K562 (cell line): ENCODE data around the gene C1orf167. TPM values are rescaled to one million over a fixed set of nuclear protein-coding genes. Genes with fewer than 3 reads are reported as not detected.

Experiments used
- BDP1 ChIP-seq: IDR thresholded peaks from 3 replicates; pipeline ENCODE4 v1.6.1; 2011; ENCODE audit not compliant: insufficient read length, insufficient read depth
- EGR1 ChIP-seq: fragments of 450-650 bp; conservative IDR thresholded peaks from 2 replicates; pipeline ENCODE4 v1.6.1; 2017; ENCODE audit warnings: mild to moderate bottlenecking
- EP400 ChIP-seq: fragments of 450-650 bp; IDR thresholded peaks from 2 replicates; pipeline ENCODE4 v1.6.1; 2017; ENCODE audit warnings: antibody characterized with exemption, mild to moderate bottlenecking, moderate library complexity
- GTF2A2 ChIP-seq: IDR thresholded peaks from 2 replicates; pipeline ENCODE4 v1.6.1; 2016; ENCODE audit warnings: mild to moderate bottlenecking, missing genetic modification characterization, missing compliant biosample characterization
- HMG20B ChIP-seq: fragments of 250-450 bp; sonication (Bioruptor Pico); IDR thresholded peaks from 2 replicates; pipeline ENCODE4 v1.5.0; 2021; ENCODE audit warnings: mild to moderate bottlenecking
- JUN ChIP-seq, 2 experiments: sonication (generic) in 1 of 2; formaldehyde crosslinking in 1 of 2; IDR thresholded peaks; 2 replicates each; pipeline versions ENCODE4 v1.6.1 to v1.8.0; 2012 to 2022; ENCODE audit warnings: borderline replicate concordance in 2 of 2, mild to moderate bottlenecking in 2 of 2, improper control_type of control experiment in 1 of 2, low read depth in 1 of 2, low read length in 1 of 2, missing genetic modification reagents in 1 of 2
- MBD2 ChIP-seq: sonication (generic); IDR thresholded peaks from 2 replicates; pipeline ENCODE4 v1.6.1; 2016; ENCODE audit warnings: low read depth, borderline replicate concordance
- MCM2 ChIP-seq: fragments of 450-650 bp; IDR thresholded peaks from 2 replicates; pipeline ENCODE4 v1.6.1; 2017; ENCODE audit warnings: low read depth, mild to moderate bottlenecking
- NR3C1 ChIP-seq: sonication (generic); formaldehyde crosslinking; IDR thresholded peaks from 2 replicates; pipeline ENCODE4 v1.8.1; 2022; ENCODE audit warnings: missing genetic modification reagents
- POLR2A ChIP-seq: fragments of 450-650 bp; conservative IDR thresholded peaks from 2 replicates; pipeline ENCODE4 v1.6.1; 2016
- POU5F1 ChIP-seq: fragments of 150-350 bp; IDR thresholded peaks from 2 replicates; pipeline ENCODE4 v1.6.1; 2014; ENCODE audit warnings: borderline replicate concordance, low read length, low read depth, mild to moderate bottlenecking; ENCODE audit not compliant: partially characterized antibody
- RHOXF2B ChIP-seq: fragments of 250-450 bp; sonication (Bioruptor Pico); conservative IDR thresholded peaks from 2 replicates; pipeline ENCODE4 v1.5.1; 2021
- SIX5 ChIP-seq, 2 experiments: IDR thresholded peaks; 2 replicates each; pipeline ENCODE4 v1.6.1; 2011; ENCODE audit warnings: low read length in 2 of 2, borderline replicate concordance in 1 of 2, low read depth in 1 of 2, mild to moderate bottlenecking in 1 of 2, moderate library complexity in 1 of 2; ENCODE audit not compliant: insufficient read depth in 1 of 2
- STAT5A ChIP-seq: IDR thresholded peaks from 2 replicates; pipeline ENCODE4 v1.6.1; 2012; ENCODE audit warnings: low read length, inconsistent platforms, borderline replicate concordance
- SUPT5H ChIP-seq: fragments of 450-650 bp; IDR thresholded peaks from 2 replicates; pipeline ENCODE4 v1.6.1; 2016
- TEAD4 ChIP-seq, 2 experiments: sonication (generic) in 1 of 2; formaldehyde crosslinking in 1 of 2; IDR thresholded peaks; 2 replicates each; pipeline versions ENCODE4 v1.6.1 to v1.8.0; 2012 to 2022; ENCODE audit warnings: borderline replicate concordance in 1 of 2, inconsistent platforms in 1 of 2, low read length in 1 of 2, mild to moderate bottlenecking in 1 of 2, missing genetic modification reagents in 1 of 2
- YY1 ChIP-seq, 3 experiments: IDR thresholded peaks; 2 replicates each; pipeline ENCODE4 v1.6.1; 2011; ENCODE audit warnings: low read length in 2 of 3, mild to moderate bottlenecking in 2 of 3, moderate library complexity in 2 of 3, borderline replicate concordance in 1 of 3, control low read depth in 1 of 3, low read depth in 1 of 3; ENCODE audit not compliant: insufficient read depth in 3 of 3, insufficient replicate concordance in 2 of 3, control insufficient read depth in 1 of 3, insufficient read length in 1 of 3; ENCODE audit errors: extremely low read depth in 1 of 3
- ZBED1 ChIP-seq: IDR thresholded peaks from 2 replicates; pipeline ENCODE4 v1.6.1; 2014
- ZFP1 ChIP-seq: fragments of 450-650 bp; formaldehyde crosslinking; IDR thresholded peaks from 2 replicates; pipeline ENCODE4 v1.4.0; 2020; ENCODE audit warnings: mild to moderate bottlenecking, mixed read lengths
- ZKSCAN8 ChIP-seq: fragments of 200-800 bp; sonication (Bioruptor generic); IDR thresholded peaks from 2 replicates; pipeline ENCODE4 v1.6.1; 2016; ENCODE audit warnings: missing genetic modification characterization, missing compliant biosample characterization
- ZNF165 ChIP-seq: fragments of 250-450 bp; sonication (Bioruptor Pico); IDR thresholded peaks from 2 replicates; pipeline ENCODE4 v1.4.0; 2020; ENCODE audit warnings: borderline replicate concordance
- ZNF274 ChIP-seq: IDR thresholded peaks from 2 replicates; pipeline ENCODE4 v1.6.1; 2011; ENCODE audit warnings: low read depth, mild to moderate bottlenecking, low read length, moderate library complexity, borderline replicate concordance
- ZNF77 ChIP-seq: fragments of 250-450 bp; sonication (Bioruptor Pico); IDR thresholded peaks from 2 replicates; pipeline ENCODE4 v1.5.0; 2020
- ZSCAN32 ChIP-seq: fragments of 450-650 bp; formaldehyde crosslinking; IDR thresholded peaks from 2 replicates; pipeline ENCODE4 v1.4.0; 2020; ENCODE audit warnings: mild to moderate bottlenecking, moderate library complexity
- polyA plus RNA-seq, 8 experiments: library from polyadenylated mRNA; depleted of rRNA in 4 of 8; stranded (reverse) in 5 of 8; unstranded in 3 of 8; fragments of >200 nt; fragmentation: Nextera tagmentation in 2 of 8; fragmentation: Illumina TruSeq in 1 of 8; extraction: Ambion mirVana in 2 of 8; extraction: Trizol in 1 of 8; gene quantifications; 2 replicates each; pipeline versions ENCODE4 v1.2.1 to v1.2.3, GENCODE V29; 2011 to 2014; ENCODE audit warnings: inconsistent platforms in 1 of 8, missing spikeins in 1 of 8
- total RNA-seq, 7 experiments: library from RNA; depleted of rRNA in 6 of 7; stranded (reverse); fragments of >200 nt in 6 of 7; fragmentation: Illumina TruSeq in 2 of 7; extraction: Trizol in 2 of 7; gene quantifications; 2 replicates each; pipeline versions ENCODE4 v1.2.1 to v1.2.3, GENCODE V29; 2011 to 2021; ENCODE audit warnings: low replicate concordance in 1 of 7
- TF ChIP-seq, protein P1 (sequence below): sonication (generic); formaldehyde crosslinking; IDR thresholded peaks from 2 replicates; pipeline ENCODE4 v1.8.0; 2023; ENCODE audit warnings: mild to moderate bottlenecking, missing genetic modification reagents
- TF ChIP-seq, protein P2 (sequence below), 2 experiments: fragments of 450-650 bp in 1 of 2; sonication (generic) in 1 of 2; formaldehyde crosslinking; conservative IDR thresholded peaks; 2 replicates each; pipeline versions ENCODE4 v1.4.0 to v1.8.1; 2020 to 2022; ENCODE audit warnings: mild to moderate bottlenecking in 1 of 2, missing genetic modification reagents in 1 of 2

The C1orf167 gene
- total and polyA plus RNA-seq, 9 of the 15 experiments (the other 6 are each of a cell fraction or from before 2014, with no cell fraction given) = 0.22 to 0.86 (median 0.31) TPM; not detected in 2

DNA sequence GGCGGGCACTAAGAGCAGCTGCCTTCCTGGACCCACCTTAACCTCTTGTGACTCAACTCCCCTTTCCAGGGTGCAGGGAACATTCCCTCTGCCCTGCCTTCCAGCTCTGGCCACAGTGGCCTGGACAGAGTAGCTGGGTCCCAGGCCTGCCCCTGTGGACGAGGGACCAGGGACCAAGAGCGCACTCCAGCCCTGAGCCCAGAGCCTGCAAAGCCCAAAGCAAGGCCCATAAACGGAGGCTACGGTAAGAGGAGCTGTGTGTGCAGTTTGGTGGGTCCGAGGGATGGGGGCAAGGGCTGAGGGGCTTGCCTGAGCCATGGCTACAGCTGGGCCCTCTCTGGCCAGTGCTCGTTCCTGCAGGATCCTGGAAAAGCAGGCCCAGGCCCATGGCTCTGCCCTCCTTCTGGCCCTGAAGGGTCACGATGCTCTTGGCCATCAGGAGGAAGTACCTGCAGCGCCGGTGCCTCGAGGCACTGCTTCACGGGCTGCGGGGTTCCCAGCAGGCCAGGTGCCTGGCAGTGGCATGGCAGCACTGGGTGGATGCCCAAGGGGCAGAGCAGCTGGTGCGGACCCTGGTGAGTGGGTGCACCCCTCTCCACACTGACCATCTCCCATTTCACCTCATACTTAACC is 25.9 kb downstream of the C1orf167 start (continued):
- TF ChIP-seq TEAD4 (IDR thresholded peaks at IDR 0.05; ENCODE audit: low read length) = no peak
- no peak for TF ChIP-seq TEAD4 (CRISPR knock-in tag; IDR thresholded peaks at IDR 0.05; ENCODE audit: borderline replicate concordance)
- TF ChIP-seq SIX5 (IDR thresholded peaks at IDR 0.05; ENCODE audit: borderline replicate concordance in 1 of 2, insufficient read depth in 1 of 2, low read depth in 1 of 2, low read length in 2 of 2) = no peak
- peak; percentile 64 for TF ChIP-seq SUPT5H
- no peak for TF ChIP-seq ZBED1
- TF ChIP-seq ZSCAN32 (CRISPR knock-in tag) = no peak
- TF ChIP-seq ZNF77 (CRISPR knock-in tag) = no peak
- TF ChIP-seq ZNF165 (CRISPR knock-in tag) = peak; percentile 52; the same call in 1 of the 2 replicates
- no peak for TF ChIP-seq HMG20B (CRISPR knock-in tag)
- TF ChIP-seq NR3C1 (CRISPR knock-in tag) = no peak
- TF ChIP-seq STAT5A = no peak
- peak; percentile 39; the same call in 1 of the 2 replicates for TF ChIP-seq ZFP1 (CRISPR knock-in tag)
- no peak for TF ChIP-seq MBD2
- TF ChIP-seq EGR1 = no peak
- TF ChIP-seq, protein P1, sequence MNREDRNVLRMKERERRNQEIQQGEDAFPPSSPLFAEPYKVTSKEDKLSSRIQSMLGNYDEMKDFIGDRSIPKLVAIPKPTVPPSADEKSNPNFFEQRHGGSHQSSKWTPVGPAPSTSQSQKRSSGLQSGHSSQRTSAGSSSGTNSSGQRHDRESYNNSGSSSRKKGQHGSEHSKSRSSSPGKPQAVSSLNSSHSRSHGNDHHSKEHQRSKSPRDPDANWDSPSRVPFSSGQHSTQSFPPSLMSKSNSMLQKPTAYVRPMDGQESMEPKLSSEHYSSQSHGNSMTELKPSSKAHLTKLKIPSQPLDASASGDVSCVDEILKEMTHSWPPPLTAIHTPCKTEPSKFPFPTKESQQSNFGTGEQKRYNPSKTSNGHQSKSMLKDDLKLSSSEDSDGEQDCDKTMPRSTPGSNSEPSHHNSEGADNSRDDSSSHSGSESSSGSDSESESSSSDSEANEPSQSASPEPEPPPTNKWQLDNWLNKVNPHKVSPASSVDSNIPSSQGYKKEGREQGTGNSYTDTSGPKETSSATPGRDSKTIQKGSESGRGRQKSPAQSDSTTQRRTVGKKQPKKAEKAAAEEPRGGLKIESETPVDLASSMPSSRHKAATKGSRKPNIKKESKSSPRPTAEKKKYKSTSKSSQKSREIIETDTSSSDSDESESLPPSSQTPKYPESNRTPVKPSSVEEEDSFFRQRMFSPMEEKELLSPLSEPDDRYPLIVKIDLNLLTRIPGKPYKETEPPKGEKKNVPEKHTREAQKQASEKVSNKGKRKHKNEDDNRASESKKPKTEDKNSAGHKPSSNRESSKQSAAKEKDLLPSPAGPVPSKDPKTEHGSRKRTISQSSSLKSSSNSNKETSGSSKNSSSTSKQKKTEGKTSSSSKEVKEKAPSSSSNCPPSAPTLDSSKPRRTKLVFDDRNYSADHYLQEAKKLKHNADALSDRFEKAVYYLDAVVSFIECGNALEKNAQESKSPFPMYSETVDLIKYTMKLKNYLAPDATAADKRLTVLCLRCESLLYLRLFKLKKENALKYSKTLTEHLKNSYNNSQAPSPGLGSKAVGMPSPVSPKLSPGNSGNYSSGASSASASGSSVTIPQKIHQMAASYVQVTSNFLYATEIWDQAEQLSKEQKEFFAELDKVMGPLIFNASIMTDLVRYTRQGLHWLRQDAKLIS = no peak
- no peak for TF ChIP-seq JUN (IDR thresholded peaks at IDR 0.05; ENCODE audit: borderline replicate concordance, low read depth, low read length)
- no peak for TF ChIP-seq JUN (CRISPR knock-in tag; IDR thresholded peaks at IDR 0.05; ENCODE audit: borderline replicate concordance)
- TF ChIP-seq, protein P2, sequence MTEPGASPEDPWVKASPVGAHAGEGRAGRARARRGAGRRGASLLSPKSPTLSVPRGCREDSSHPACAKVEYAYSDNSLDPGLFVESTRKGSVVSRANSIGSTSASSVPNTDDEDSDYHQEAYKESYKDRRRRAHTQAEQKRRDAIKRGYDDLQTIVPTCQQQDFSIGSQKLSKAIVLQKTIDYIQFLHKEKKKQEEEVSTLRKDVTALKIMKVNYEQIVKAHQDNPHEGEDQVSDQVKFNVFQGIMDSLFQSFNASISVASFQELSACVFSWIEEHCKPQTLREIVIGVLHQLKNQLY (CRISPR knock-in tag; conservative IDR thresholded peaks at IDR 0.05) = no peak
- TF ChIP-seq POLR2A = peak; percentile 53
- peak; percentile 12; the same call in 1 of the 2 replicates for TF ChIP-seq RHOXF2B
- TF ChIP-seq BDP1 = no peak
- TF ChIP-seq ZKSCAN8 = no peak
- no peak for TF ChIP-seq MCM2
- no peak for TF ChIP-seq EP400
- TF ChIP-seq ZNF274 = no peak
- TF ChIP-seq YY1 (IDR thresholded peaks at IDR 0.05; ENCODE audit: borderline replicate concordance in 1 of 3, control insufficient read depth in 1 of 3, extremely low read depth in 1 of 3, insufficient read depth in 3 of 3, insufficient read length in 1 of 3, insufficient replicate concordance in 2 of 3, low read depth in 1 of 3, low read length in 2 of 3) = no peak
- TF ChIP-seq POU5F1 = no peak
- TF ChIP-seq GTF2A2 (tag) = no peak
